NCI-H1092 (cell line): Measurements from ENCODE around the gene RBMS1.

Experiments used
- DNase-seq: peaks from one replicate; lab custom pipeline; 2025; lab: John Stamatoyannopoulos, UW

The RBMS1 gene

GRCh38 chr2:160253440-160254188 is 240.0 kb downstream of the RBMS1 start:
- no peak for DNase-seq

GRCh38 chr2:160252900-160253299 is 240.7 kb downstream of the RBMS1 start:
- DNase-seq, result no peak

DNA sequence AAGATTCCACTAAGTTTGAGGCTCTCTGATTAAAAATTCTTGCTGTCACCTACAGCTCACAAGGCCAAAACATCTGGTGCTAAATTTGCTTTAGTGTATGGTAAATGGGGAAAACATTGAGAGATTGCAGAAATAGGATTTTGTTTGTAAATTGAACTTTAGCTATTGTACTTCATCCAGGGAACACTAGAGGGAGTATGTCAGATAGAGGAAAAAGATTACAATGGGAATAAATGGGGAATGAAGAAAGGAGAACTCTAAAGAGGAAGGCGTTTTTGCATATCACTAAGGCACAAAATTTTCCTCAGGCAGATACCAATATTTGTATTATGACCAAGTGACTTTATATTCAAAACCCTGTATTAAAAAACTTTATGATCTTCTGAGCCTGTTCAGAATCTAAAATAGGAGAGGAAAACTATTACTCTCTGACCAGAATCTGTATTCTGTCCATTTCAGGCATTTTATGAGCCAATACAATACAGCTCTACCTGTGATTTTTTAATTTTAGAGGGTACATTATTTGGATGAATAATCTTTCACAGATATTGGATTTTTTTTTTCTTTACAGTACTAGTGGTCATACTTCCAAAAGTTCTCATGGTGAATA is 241.2 kb downstream of the RBMS1 start:
- DNase-seq, result no peak

GRCh38 chr2:160251569-160251968 is 242.0 kb downstream of the RBMS1 start:
- DNase-seq, result no peak

GRCh38 chr2:160249876-160250275 is 243.7 kb downstream of the RBMS1 start:
- no peak for DNase-seq

DNA sequence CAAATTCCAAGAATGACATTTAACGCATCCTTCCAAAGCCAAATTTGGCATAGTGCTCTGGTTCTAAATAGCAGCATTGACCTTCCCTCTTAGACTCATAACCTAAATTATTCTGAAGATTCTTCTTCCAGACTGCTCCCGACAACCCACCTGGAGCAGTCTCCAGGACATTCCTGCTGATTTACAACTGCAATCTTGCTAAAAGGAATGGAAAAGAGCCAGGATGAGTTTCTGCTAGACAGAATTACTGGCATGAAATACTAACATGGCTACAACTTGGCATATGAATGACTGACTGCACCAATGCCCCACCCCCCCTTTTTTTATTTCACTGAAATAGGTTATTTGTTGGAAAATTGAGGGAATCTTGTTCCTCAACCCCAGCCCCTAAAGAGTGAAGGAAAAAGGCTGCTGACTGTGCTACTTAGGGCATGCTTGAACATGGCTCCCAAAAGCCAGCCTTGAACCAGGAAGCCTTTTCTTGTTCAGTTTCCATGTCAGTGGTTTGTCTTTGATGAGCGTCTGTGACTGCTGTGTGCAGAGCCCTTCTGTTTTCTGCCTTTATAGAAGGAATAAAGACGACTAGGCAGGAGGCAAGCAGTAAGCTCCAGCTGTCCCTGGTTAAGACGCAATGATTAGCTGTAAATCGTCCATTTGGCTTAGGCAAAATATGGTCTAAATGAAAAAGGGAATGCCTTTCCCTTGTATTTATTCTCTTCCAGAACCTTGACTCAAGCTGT is 246.1 kb downstream of the RBMS1 start:
- no peak for DNase-seq

DNA sequence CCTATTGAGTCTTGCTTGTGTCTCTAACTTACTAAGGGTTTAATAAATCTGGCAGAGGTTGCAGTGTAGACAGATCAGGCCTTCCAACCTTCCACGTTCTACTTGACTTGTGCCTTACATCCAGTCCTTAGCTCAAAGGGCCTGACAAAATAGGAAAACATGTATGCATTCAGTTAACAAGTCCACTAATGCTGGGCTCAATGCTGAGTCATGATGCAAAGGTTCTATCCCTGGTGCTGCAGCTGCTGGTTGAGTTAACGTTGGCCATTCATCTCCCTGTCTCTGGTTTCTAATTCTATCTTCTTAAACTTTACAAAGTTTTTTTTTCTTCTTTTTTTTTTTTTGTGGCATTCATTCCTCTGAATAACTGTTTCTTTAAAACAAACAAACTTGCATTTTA is 247.3 kb downstream of the RBMS1 start:
- no peak for DNase-seq

- DNase-seq, result no peak
Observed at GRCh38 chr2:160245614-160246155, 247.9 kb downstream of the RBMS1 start.

- DNase-seq, result no peak
Observed at GRCh38 chr2:160242893-160243564, 250.6 kb downstream of the RBMS1 start.

- DNase-seq, result no peak
Observed at GRCh38 chr2:160241251-160242137, 252.1 kb downstream of the RBMS1 start.

DNA sequence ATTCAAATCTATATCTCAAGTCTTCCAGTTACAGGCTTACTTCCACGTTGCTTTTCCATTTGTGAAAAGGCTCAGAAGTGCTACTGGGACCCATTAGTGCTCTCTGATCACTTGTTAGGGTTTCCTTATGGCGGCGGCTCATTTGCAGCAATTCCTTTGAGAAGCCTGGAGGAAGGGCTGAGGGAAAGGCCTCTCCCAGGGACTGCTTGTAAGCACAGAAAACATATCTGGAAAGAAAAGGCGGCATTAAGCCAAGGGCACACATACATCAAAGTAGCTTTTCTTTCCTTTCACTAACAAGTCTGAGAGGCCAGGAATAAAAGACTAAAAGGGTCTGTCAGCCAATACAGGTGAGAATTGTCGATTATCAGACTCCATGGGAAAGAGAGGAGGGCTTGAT is 254.2 kb downstream of the RBMS1 start:
- no peak for DNase-seq

DNA sequence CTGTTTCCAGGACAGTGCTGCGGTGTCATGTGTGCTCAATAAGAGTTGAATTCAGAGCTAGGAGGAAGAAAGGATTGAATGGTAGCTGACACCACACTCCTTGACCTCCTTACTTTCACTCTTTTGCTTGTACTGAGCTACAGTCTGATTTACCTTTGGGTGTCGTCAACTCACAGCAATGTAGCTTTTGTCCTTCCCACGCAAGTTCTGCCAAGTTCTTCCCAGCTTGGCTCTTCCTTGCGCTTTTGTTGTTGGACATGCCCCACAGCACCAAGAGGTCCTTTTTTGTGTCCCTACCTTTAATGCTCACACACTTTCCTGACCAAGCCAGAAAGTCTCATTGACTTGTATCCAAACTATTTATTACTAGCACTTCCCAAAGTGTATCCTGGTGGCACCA is 255.2 kb downstream of the RBMS1 start:
- no peak for DNase-seq

DNA sequence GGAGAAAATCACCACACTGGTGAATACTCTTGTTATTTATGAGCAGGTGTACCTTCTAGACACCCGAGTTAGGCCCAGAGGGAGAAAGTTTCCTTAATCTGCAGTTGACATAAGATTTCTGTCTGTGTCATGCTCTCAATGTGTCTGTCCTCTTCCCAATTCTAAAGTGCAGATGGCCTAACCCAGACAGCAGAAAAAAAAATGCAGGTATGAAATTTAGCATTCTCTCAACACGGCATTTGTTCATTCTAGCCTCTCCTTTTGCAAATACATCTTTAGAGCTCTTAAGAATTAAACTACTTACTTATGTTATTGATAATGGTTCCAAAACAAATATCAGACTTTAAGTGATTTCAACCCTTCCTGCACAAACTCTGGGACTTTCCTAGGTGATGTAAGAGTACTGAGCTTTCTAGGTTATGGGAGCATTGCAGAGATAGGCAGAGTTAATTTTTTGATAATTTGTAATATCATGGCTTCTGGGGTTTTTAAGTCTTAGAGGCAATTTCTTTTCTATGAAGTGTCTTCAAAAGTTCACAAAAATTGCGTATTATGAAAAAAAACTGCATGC is 260.6 kb downstream of the RBMS1 start:
- no peak for DNase-seq

DNA sequence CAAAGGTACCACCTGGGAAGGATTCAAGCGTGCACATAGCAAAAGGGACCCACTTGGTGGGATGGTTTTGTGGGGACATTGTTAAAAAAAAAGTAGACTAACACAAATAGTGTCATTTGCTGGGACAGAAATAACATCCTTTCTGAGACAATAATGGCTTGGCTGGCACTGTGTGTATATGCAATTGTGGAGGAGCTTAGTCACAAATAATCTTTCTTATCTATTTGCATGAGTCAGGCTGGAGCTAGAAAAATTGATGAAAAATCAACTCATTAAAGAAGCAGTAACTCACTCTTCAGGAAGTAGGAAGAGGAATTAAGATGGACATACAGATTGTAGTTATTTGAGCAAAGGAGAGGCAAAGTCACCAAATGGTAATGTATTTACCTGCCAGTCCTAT is 264.0 kb downstream of the RBMS1 start:
- DNase-seq, result no peak

DNA sequence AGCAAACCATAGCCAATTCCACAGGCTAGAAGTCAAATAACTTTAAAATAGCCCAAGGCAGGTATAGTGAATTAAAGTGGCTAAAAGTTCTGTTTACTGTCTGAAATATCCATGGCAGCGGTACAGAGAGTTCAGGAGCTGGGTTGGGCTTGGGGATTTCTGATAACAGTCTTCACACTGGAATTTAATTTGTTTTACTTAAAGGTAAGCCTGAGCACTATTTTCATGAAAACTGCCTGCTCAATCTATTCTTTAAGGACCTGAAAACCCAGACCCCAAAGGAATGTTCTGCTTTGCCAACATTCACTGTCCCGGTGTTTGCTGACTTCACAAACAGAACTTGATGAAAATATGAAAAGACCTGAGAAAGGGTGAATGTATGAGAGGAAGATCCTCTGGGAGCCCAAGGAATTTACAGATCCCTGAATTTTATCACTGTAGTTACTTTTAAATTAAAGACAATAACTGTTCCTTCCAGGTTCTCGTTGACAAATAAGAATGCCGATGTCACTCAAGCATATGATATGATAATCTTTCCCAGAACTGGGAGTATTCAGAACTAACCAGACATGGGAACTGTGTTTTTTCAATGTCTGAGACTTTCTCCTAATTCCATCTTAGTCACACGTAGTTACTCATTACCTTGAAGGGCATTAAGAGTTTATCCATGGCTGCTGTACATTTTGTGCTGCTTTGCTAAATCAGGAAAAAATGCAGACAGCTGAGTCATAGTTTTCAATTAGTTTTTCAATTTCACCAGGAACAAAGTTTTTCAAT is 265.3 kb downstream of the RBMS1 start:
- DNase-seq, result no peak

- no peak for DNase-seq
Observed at GRCh38 chr2:160227293-160227915, 266.2 kb downstream of the RBMS1 start.

DNA sequence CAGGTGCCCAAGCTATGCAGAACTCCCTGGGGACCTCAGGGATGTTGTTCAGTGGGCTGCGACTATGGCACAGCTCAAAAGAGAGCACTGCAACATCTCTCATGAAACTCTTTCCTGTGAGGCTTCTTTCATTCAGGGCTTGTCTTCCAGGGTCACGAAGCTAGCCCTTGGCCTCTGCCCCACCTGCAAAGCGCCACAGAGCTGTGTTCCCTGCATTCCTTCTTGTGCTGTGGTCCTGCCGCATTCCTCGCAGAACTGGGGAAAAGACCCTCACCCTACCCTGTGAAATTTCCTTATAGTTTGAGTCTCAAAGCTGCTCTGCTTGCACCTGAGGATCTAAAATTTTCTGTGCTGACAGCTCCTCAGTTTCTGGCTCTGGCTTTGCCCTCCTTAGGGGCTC is 267.2 kb downstream of the RBMS1 start:
- no peak for DNase-seq

GRCh38 chr2:160225722-160226121 is 267.9 kb downstream of the RBMS1 start:
- no peak for DNase-seq

DNA sequence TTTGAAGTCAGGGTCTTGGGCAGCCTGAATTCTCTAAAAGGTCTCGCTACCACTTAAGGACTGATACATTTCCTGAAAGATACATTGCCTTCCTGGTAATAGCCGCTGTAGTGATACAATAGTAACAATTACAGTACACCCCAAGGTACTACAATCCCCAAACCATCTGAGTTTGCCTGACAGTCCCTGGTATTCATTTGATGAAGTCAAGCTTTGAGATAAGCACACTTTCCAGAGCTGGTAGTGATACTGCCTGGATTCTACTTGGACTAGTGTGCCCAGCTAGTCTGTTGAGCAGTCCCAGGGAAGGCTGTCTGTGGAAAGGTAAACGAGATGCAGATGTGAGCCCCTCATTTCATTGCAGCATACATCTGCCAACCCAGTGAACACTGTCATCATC is 269.1 kb downstream of the RBMS1 start:
- no peak for DNase-seq

DNA sequence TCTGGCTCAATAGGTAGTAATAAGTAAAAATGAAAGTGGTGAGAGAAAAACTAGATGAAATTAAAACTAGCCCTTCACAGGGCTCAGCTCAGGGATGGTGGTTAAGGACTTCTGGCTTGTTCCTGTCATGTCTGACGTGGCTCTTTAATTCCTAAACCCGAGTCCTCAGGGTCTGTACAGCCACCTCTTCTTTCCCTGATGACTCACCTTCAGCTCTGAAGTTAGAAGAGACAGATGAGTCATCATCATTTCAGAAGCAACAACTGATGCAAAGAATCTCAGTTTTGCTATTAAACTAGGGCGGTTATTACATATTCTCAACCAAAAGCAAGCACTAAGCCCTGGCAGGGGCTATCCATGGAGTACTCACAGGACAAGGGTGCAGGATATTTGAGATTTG is 269.5 kb downstream of the RBMS1 start:
- DNase-seq, result no peak
